Mesendoderm (in vitro differentiated cells): ENCODE results near the gene CDKL5.

ENCODE experiments used
- DNase-seq: peaks from one replicate; pipeline ENCODE4 v3.0.0; 2013
- H2AK5ac ChIP-seq: 2 replicates; pipeline ENCODE4 v1.6.1; 2013; ENCODE audit warnings: low read length, inconsistent platforms
- H2BK120ac ChIP-seq: 2 replicates; pipeline ENCODE4 v1.6.1; 2013; ENCODE audit warnings: low read depth, mild to moderate bottlenecking, low read length, moderate library complexity, mixed read lengths
- H2BK15ac ChIP-seq: replicated peaks from 2 replicates; pipeline ENCODE4 v1.6.1; 2013; ENCODE audit warnings: low read depth, mild to moderate bottlenecking, moderate library complexity
- H2BK5ac ChIP-seq: 2 replicates; pipeline ENCODE4 v1.6.1; 2013; ENCODE audit warnings: low read length, inconsistent platforms
- H3K18ac ChIP-seq: 2 replicates; pipeline ENCODE4 v1.6.1; 2013; ENCODE audit warnings: mild to moderate bottlenecking, low read length, mixed read lengths
- H3K23ac ChIP-seq: one replicate; pipeline ENCODE4 v1.6.1; 2013; ENCODE audit warnings: low read length
- H3K27ac ChIP-seq: 2 replicates; pipeline ENCODE4 v1.5.1; 2013; ENCODE audit warnings: low read depth, mild to moderate bottlenecking, inconsistent platforms, low read length, moderate library complexity
- H3K27me3 ChIP-seq: 2 replicates; pipeline ENCODE4 v1.6.1; 2013; ENCODE audit warnings: low read length, control low read depth, mild to moderate bottlenecking, inconsistent platforms; ENCODE audit not compliant: insufficient read depth, poor library complexity
- H3K36me3 ChIP-seq: 2 replicates; pipeline ENCODE4 v1.6.1; 2013; ENCODE audit warnings: low read length, inconsistent platforms; ENCODE audit not compliant: control insufficient read depth, insufficient read depth
- H3K4ac ChIP-seq: one replicate; pipeline ENCODE4 v1.6.1; 2013; ENCODE audit warnings: low read depth, mild to moderate bottlenecking, low read length, moderate library complexity
- H3K4me1 ChIP-seq: 2 replicates; pipeline ENCODE4 v1.6.1; 2013; ENCODE audit warnings: low read depth, low read length, inconsistent platforms; ENCODE audit not compliant: control insufficient read depth
- H3K4me2 ChIP-seq: 2 replicates; pipeline ENCODE4 v1.6.1; 2013; ENCODE audit warnings: low read length
- H3K4me3 ChIP-seq: 2 replicates; pipeline ENCODE4 v1.5.1; 2013; ENCODE audit warnings: mild to moderate bottlenecking, low read length
- H3K56ac ChIP-seq: one replicate; pipeline ENCODE4 v1.6.1; 2013; ENCODE audit warnings: low read length
- H3K79me1 ChIP-seq: 2 replicates; pipeline ENCODE4 v1.6.1; 2013; ENCODE audit warnings: low read length, inconsistent platforms
- H3K79me2 ChIP-seq: 2 replicates; pipeline ENCODE4 v1.6.1; 2013; ENCODE audit warnings: mild to moderate bottlenecking, low read length; ENCODE audit not compliant: control insufficient read depth, insufficient read depth
- H3K9ac ChIP-seq: 2 replicates; pipeline ENCODE4 v1.6.1; 2013; ENCODE audit warnings: low read length, inconsistent platforms
- H4K5ac ChIP-seq: one replicate; pipeline ENCODE4 v1.6.1; 2013; ENCODE audit warnings: low read length
- H4K8ac ChIP-seq: one replicate; pipeline ENCODE4 v1.6.1; 2013; ENCODE audit warnings: low read depth, mild to moderate bottlenecking, control low read depth, low read length, moderate library complexity
- WGBS: extraction: QIAGEN DNeasy Blood & Tissue Kit; methylation state at CpG from one replicate; pipeline ENCODE4 v1.1.7; 2013; ENCODE audit warnings: low lambda C conversion rate, missing lambda C conversion rate; ENCODE audit not compliant: insufficient coverage; ENCODE audit errors: extremely low coverage; 5-methylcytosine and 5-hydroxymethylcytosine counted together

The CDKL5 gene

GRCh38 chrX:18638398-18638797 is 213.0 kb downstream of the CDKL5 start:
- no CpG with 5 or more reads among the region's 2 CpGs for WGBS
- DNase-seq = no peak
- Histone ChIP-seq H4K8ac (no peak overlapping the region), H3K36me3 (no peaks in the 10 kb centered on the region), H3K56ac (no peak overlapping the region), H3K79me2 (no peaks in the 10 kb centered on the region), H3K4ac (no peak overlapping the region), H2BK120ac (no peak overlapping the region), H3K9ac (no peak overlapping the region), H2BK15ac (no peak overlapping the region), H3K27me3 (no peaks in the 10 kb centered on the region), H4K5ac (no peak overlapping the region), H3K23ac (no peak overlapping the region), H3K27ac (no peak overlapping the region), H3K4me2 (no peak overlapping the region), H3K4me1 (peaks cover 3% of the 10 kb centered on the region), H3K79me1 (no peaks in the 10 kb centered on the region), H3K4me3 (no peak overlapping the region), H3K18ac (no peak overlapping the region), H2AK5ac (no peak overlapping the region), H2BK5ac (no peak overlapping the region)

DNA sequence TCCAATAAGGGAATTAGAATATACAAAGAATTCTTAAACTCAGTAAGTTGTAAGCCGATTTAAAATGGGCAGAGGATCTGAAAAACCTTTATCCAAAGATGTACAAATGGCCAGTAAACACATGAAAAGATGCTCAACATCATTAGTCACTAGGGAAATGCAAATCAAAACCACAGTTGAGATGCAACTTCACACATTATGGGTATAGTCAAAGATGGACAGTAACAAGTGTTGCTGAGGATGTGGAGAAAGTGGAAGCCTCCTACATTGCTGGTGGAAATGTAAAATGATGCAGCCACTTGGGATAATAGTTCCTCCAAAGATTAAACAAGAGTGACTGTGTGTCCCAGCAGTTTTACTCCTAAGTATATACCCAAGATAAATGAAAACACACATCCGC is 213.9 kb downstream of the CDKL5 start:
- Histone ChIP-seq H3K27ac (no peak overlapping the region), H3K4ac (no peak overlapping the region), H2BK5ac (no peak overlapping the region), H3K56ac (no peak overlapping the region), H3K27me3 (no peaks in the 10 kb centered on the region), H3K4me2 (no peak overlapping the region), H3K9ac (no peak overlapping the region), H2BK15ac (no peak overlapping the region), H3K4me1 (peaks cover 3% of the 10 kb centered on the region), H3K23ac (no peak overlapping the region), H4K5ac (no peak overlapping the region), H4K8ac (no peak overlapping the region), H3K18ac (no peak overlapping the region), H3K79me2 (no peaks in the 10 kb centered on the region), H2BK120ac (no peak overlapping the region), H3K79me1 (no peaks in the 10 kb centered on the region), H2AK5ac (no peak overlapping the region), H3K4me3 (no peak overlapping the region), H3K36me3 (no peaks in the 10 kb centered on the region)
- no CpG with 5 or more reads among the region's 2 CpGs for WGBS
- DNase-seq = no peak

DNA sequence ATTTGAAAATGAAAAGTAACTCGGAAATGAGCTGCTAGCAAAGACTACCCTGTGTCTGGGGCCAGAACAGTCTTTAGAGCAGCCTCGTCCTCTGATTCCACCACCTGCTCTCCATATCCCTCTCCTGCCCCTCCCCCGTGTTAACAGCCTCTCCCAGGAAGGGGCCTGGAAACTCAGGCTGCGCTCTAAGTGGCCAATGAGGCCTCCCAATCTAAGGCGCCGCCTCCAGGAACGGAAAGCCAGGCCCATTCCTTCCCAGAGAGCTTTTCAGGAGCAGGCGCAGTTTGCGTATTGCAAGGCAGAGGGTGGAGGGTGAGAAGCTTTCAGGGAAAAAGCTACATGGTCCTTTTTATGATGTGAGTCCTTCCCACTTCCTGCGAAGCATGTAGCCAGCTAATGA is 215.3 kb downstream of the CDKL5 start:
- no peak overlapping the region for H3K9ac ChIP-seq
- no peak overlapping the region for H3K4ac ChIP-seq
- H4K5ac ChIP-seq = no peak overlapping the region
- no peak overlapping the region for H3K4me3 ChIP-seq
- H4K8ac ChIP-seq = no peak overlapping the region
- H3K18ac ChIP-seq = no peak overlapping the region
- no peak overlapping the region for H2AK5ac ChIP-seq
- DNase-seq = peak; percentile 89
- H3K23ac ChIP-seq = no peak overlapping the region
- H2BK120ac ChIP-seq = no peak overlapping the region
- H3K4me1 ChIP-seq = peaks cover 3% of the 10 kb centered on the region
- no peak overlapping the region for H3K27ac ChIP-seq
- no CpG with 5 or more reads among the region's 10 CpGs for WGBS
- H3K27me3 ChIP-seq = no peaks in the 10 kb centered on the region
- H2BK15ac ChIP-seq = no peak overlapping the region
- H3K79me2 ChIP-seq = no peaks in the 10 kb centered on the region
- no peak overlapping the region for H2BK5ac ChIP-seq
- peak overlapping the region; percentile 64 for H3K56ac ChIP-seq
- no peaks in the 10 kb centered on the region for H3K79me1 ChIP-seq
- H3K4me2 ChIP-seq = no peak overlapping the region
- no peaks in the 10 kb centered on the region for H3K36me3 ChIP-seq

DNA sequence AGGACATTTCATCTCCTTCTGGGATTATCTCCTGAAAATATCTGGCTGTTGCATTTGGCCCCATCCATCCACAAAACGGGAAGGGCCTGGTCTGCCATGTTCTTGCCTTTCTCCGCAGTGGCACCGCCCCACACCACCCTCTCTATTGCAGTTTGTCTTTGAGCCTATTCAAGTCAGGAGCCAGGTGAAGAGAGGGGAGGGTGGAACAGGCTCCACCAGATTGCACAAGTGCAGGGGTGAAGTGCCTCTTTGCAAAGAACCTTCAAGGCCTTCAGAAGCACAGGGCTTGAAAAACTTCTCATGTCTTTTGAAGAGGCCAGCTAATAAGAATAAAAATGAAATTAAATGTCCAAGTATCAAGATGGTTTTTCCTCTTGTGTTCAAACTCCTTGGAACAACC is 217.8 kb downstream of the CDKL5 start:
- H3K4me3 ChIP-seq = no peak overlapping the region
- H4K8ac ChIP-seq = no peak overlapping the region
- no peak overlapping the region for H3K23ac ChIP-seq
- H3K79me2 ChIP-seq = no peaks in the 10 kb centered on the region
- H3K56ac ChIP-seq = no peak overlapping the region
- DNase-seq = no peak
- H4K5ac ChIP-seq = no peak overlapping the region
- H2BK5ac ChIP-seq = no peak overlapping the region
- H3K27me3 ChIP-seq = no peaks in the 10 kb centered on the region
- H3K4me1 ChIP-seq = peaks cover 3% of the 10 kb centered on the region
- H2BK120ac ChIP-seq = no peak overlapping the region
- no CpG with 5 or more reads among the region's 3 CpGs for WGBS
- H2BK15ac ChIP-seq = no peak overlapping the region
- no peaks in the 10 kb centered on the region for H3K36me3 ChIP-seq
- no peak overlapping the region for H2AK5ac ChIP-seq
- H3K18ac ChIP-seq = no peak overlapping the region
- H3K4ac ChIP-seq = no peak overlapping the region
- H3K4me2 ChIP-seq = no peak overlapping the region
- no peaks in the 10 kb centered on the region for H3K79me1 ChIP-seq
- no peak overlapping the region for H3K9ac ChIP-seq
- no peak overlapping the region for H3K27ac ChIP-seq

GRCh38 chrX:18643853-18644252 is 218.4 kb downstream of the CDKL5 start:
- WGBS = no CpG with 5 or more reads among the region's 3 CpGs
- H3K4ac ChIP-seq = no peak overlapping the region
- H3K79me2 ChIP-seq = no peaks in the 10 kb centered on the region
- no peak overlapping the region for H3K56ac ChIP-seq
- no peaks in the 10 kb centered on the region for H3K36me3 ChIP-seq
- H4K5ac ChIP-seq = no peak overlapping the region
- no peak overlapping the region for H3K4me3 ChIP-seq
- H3K27me3 ChIP-seq = no peaks in the 10 kb centered on the region
- H3K4me1 ChIP-seq = peaks cover 3% of the 10 kb centered on the region
- no peaks in the 10 kb centered on the region for H3K79me1 ChIP-seq
- H4K8ac ChIP-seq = no peak overlapping the region
- no peak overlapping the region for H3K23ac ChIP-seq
- H2BK15ac ChIP-seq = no peak overlapping the region
- H2BK5ac ChIP-seq = no peak overlapping the region
- no peak overlapping the region for H3K4me2 ChIP-seq
- DNase-seq = no peak
- H3K9ac ChIP-seq = no peak overlapping the region
- no peak overlapping the region for H3K18ac ChIP-seq
- H2AK5ac ChIP-seq = no peak overlapping the region
- no peak overlapping the region for H3K27ac ChIP-seq
- H2BK120ac ChIP-seq = no peak overlapping the region

GRCh38 chrX:18647621-18648020 is 222.2 kb downstream of the CDKL5 start:
- no peaks in the 10 kb centered on the region for H3K36me3 ChIP-seq
- H3K4me2 ChIP-seq = no peak overlapping the region
- DNase-seq = no peak
- H3K4me3 ChIP-seq = no peak overlapping the region
- H3K56ac ChIP-seq = no peak overlapping the region
- no peak overlapping the region for H3K18ac ChIP-seq
- H3K4ac ChIP-seq = no peak overlapping the region
- H3K79me2 ChIP-seq = no peaks in the 10 kb centered on the region
- no peak overlapping the region for H2BK5ac ChIP-seq
- no peaks in the 10 kb centered on the region for H3K4me1 ChIP-seq
- H3K79me1 ChIP-seq = no peaks in the 10 kb centered on the region
- H3K27ac ChIP-seq = no peak overlapping the region
- no peak overlapping the region for H3K23ac ChIP-seq
- no peak overlapping the region for H4K8ac ChIP-seq
- no peak overlapping the region for H2AK5ac ChIP-seq
- no CpG with 5 or more reads among the region's 4 CpGs for WGBS
- H4K5ac ChIP-seq = no peak overlapping the region
- no peaks in the 10 kb centered on the region for H3K27me3 ChIP-seq
- no peak overlapping the region for H2BK15ac ChIP-seq
- no peak overlapping the region for H3K9ac ChIP-seq
- no peak overlapping the region for H2BK120ac ChIP-seq
